Right lung (tissue), 5 donors: ENCODE data around the gene CDC42EP5. TPM values are rescaled to one million over a fixed set of nuclear protein-coding genes. Genes with fewer than 3 reads are reported as not detected.

Source experiments
- DNase-seq, 2 donors: peaks; one replicate each; pipeline ENCODE4 v3.0.0-alpha.2; 2013
- polyA plus RNA-seq, 5 donors: library from polyadenylated mRNA; unstranded; fragments of 120-200 nt; gene quantifications; one replicate each; pipeline versions ENCODE4 v1.2.1 to v1.2.3, GENCODE V29; 2013; ENCODE audit warnings: inconsistent platforms in 1 of 5, low replicate concordance in 1 of 5; ENCODE audit not compliant: insufficient read length in 5 of 5, insufficient read depth in 1 of 5

The CDC42EP5 gene
- polyA plus RNA-seq, 5 donors: 25.8 to 76.8 (median 34.3) TPM

- peak; percentile 83 to 85 for DNase-seq
These were observed 9.0 kb downstream of the CDC42EP5 start for GRCh38 chr19:54464044-54464629.

DNA sequence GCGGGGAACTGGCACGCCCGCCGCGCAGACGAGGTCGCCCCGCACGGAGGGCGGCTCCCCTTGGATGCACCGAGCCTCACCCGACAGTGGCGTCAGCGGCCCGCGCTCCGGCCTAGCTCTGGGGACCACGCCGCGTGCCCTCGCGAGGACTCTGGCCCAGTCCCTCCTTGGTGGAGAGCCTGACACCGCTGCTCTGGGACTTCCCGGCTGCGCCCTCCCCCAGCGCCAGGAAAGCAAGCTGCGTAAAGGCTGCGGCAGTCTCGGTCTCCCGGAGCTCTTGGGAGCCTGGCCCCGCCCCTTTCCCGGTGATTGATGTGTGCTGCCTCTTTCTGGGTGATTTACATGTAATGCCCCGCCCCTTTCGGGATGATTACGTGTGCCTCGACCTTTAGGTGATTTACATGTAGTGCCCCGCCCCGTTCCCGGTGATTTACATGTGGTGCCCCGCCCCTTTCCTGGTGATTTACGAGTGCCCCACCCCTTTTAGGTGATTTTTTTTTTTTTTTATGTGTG lies 9.5 kb downstream of the CDC42EP5 start, which contains the start of gene LENG9:
TSS of gene LENG9 (minus strand) at position 248 of the 513 bp plus-strand sequence. CDS start 252 bp downstream, outside the sequence.
- peak; percentile 95 to 96 for DNase-seq

DNA sequence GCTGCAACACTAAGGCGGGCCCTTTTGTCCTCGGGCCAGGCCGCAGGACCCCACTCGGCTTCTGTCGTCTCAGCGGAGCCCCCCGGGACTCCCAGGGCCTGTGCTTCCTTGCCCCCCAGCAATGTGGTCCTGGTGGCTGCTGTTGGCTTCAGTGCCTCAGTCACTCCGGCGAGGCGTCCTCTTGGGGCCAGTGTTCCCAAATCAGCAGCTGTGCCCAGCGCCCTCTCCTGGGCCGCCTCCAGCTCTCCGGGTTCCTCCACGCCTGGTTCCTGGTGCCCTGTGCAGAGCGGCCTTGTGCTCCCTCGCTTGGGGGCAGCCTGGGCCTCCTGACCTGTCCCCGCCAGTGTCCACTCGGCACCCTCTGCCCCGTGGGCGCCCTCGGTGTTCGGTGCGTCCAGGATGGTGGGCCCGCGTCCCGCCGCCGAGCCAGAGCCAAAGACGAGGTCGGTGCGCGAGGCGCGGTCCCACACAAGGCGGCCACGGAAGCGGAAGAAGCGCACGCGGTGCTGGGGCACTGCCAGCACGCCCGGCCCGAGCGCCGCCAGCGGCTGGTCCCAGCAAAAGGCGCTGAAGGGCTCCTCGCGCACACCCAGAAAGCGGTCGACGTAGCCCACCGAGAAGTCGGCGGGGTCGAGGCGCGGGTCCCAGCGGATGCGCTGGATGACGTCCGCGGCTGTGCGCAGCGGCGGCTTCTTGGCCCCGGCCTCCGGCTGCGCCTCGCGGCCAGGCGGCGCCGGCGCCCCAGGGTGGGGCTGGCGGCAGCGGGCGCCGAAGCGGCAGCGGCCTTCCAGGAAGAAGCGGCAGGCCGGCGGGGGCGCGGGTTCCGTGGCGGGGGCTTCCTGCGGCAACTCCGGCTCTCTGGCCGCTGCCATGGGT lies 10.2 kb downstream of the CDC42EP5 start:
- peak; percentile 66 to 79 for DNase-seq

GRCh38 chr19:54462047-54462654 lies 10.9 kb downstream of the CDC42EP5 start:
- DNase-seq: no peak

DNA sequence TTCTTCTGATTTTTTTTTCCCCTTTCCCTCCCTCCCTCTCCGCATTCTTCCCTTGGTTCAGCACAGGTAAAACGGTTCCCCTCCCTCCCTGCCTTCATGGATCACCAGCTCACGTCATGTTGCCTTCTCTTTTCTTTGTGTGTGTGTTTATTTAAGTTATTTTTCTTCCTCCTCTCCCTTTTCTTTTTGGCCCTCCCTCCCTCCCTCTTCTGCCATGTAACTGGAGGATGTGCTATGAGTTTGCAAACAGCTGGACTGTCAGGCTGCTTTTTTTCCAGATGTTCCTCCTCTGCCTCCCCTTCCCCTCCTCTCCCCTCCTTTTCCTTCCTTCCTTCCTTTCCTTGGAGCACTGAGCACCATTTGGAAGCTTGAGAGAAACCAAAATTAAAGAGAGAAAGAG lies 11.5 kb downstream of the CDC42EP5 start:
- peak; percentile 92 to 93 for DNase-seq

DNA sequence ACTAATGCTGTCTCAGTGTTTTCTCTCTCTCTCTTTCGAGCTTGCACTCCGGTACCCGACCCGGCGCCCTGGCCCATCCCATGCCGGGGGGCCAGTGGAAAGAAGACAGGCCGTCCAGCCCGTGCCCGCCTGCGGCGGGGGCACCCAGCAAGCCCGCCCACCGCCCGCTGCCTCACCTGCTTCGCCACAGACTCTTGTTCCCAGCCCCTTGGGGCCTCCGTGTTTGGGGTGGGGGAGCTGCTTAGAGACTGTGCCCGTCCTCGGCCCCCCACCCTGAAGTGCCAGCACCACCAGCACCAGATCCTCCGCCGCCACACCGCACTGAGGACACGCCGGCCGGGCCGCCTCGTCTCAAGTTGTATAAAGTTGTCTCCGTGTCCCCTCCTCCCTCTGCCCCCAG lies 11.9 kb downstream of the CDC42EP5 start:
- no peak for DNase-seq

GRCh38 chr19:54460230-54461005 lies 12.7 kb downstream of the CDC42EP5 start:
- no peak for DNase-seq

DNA sequence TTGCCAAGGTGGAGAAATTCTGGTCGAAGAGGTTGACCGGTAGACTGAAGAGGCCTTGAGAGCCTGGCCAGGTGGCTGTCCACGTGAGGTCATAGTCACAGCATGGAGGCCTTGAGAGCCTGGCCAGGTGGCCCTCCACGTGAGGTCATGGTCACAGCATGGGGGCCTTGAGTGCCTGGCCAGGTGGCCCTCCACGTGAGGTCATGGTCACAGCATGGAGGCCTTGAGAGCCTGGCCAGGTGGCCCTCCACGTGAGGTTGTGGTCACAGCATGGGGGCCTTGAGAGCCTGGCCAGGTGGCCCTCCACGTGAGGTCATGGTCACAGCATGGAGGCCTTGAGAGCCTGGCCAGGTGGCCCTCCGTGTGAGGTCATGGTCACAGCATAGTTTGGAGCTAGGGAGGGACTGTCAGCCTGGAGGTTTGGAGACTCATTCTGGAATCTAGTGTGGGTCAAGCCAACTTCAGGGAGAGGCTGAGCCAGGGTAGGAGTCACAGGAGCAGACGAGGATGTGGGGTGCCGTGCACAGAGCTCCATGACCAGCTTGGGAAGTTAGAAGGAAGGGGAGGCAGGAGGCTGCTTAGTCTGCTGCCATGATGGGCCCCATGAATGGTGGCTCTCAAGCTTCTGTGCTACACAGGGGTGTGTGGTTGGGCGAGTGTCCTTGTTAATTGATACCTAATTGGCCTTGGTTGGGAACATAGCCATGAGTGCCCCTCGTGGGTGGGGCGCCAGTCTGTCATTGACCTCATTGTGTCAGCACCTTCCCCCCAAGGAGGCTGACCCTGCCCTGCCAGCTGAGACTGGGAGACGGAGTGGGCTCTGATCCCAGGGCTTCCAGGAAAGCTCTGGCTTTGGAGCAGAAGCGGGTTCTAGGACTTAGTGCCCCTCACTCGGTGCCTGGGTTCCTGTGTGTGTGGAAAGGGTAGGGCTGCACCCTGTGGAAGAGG lies 13.5 kb downstream of the CDC42EP5 start:
- no peak for DNase-seq

DNA sequence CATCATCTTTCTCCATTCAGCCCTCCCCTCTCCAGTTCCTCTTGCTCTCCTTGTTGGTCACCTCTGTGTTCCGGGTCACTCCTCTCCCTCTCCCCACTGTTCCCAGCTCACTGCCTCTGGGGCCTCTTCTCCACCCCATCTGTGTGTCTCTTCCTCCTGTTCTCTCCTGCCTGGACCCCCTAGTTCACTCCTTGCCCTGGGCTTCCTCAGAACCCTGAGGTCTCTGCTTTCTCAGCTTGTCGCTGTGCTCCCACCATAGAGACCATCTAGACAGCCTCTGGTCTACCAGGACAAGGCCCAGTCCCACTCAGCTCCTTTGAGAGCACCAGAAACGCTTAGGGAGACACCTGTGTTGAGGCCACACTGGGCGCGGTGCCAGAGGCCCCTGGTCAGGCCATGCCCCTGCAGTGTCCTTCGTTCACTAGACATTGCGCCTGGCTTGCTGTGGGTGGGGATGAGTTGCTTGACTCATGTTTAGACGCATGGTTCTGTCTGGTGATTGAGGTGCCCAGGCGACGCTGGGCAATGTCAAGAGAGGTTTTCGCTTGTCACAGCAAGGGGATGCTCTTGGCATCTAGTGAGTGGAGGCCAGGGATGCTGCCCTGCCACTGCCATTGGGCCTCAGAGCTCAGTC lies 14.3 kb downstream of the CDC42EP5 start:
- no peak for DNase-seq

DNA sequence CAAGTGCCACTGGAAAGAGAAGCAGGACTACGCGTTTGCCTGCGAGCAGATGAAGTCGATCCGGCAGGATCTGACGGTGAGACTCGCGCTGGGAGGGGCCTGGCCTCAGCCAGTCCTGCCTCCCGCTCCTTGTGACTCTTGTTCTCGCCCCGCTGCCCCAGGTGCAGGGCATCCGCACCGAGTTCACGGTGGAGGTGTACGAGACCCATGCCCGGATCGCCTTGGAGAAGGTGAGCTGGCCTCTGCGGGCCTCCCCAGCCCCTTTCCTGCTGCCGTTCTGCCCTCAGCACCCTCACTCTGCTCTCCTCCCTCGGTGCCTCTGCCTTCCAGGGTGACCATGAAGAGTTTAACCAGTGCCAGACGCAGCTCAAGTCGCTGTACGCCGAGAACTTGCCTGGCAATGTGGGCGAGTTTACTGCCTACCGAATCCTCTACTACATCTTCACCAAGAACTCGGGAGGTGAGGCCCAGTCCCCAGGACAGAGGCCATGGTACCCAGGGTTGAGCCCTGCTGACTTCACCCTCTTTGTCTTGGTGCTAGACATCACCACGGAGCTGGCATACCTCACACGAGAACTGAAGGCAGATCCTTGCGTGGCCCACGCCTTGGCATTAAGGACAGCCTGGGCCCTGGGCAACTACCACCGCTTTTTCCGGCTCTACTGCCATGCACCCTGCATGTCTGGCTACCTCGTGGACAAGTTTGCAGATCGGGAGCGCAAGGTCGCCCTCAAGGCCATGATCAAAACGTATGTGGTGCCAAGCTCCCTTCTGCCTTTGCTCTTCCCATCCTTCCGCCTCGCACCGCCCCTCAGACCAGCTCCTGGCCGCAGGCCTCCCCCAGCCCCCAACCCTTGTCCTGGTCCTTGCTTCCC lies 15.1 kb downstream of the CDC42EP5 start:
- no peak for DNase-seq

- DNase-seq: no peak
These were observed 16.4 kb downstream of the CDC42EP5 start for GRCh38 chr19:54456423-54457373.

- no peak for DNase-seq
These were observed 17.2 kb downstream of the CDC42EP5 start for GRCh38 chr19:54455786-54456422.

- DNase-seq: no peak
These were observed 18.1 kb downstream of the CDC42EP5 start for GRCh38 chr19:54454781-54455675.

- DNase-seq: no peak
These were observed 18.9 kb downstream of the CDC42EP5 start for GRCh38 chr19:54453921-54454780.

GRCh38 chr19:54452626-54453025 lies 20.5 kb downstream of the CDC42EP5 start:
- no peak for DNase-seq
